Upper lobe of left lung (tissue), 6 donors: ENCODE data around the gene ATP6V1A. TPM values are rescaled to one million over a fixed set of nuclear protein-coding genes. Genes with fewer than 3 reads are reported as not detected.

Experiments used
- ATAC-seq, 2 donors: fragments of 200-7000 bp; cut with Tn5 transposase; one replicate each; pipeline ENCODE4 v1.9.1; 2022; ENCODE audit warnings: mild to moderate bottlenecking in 2 of 2, moderate library complexity in 2 of 2; ENCODE audit not compliant: low FRiP score in 2 of 2
- DNase-seq, 2 donors: peaks; one replicate each; pipeline ENCODE4 v3.0.0-alpha.2; 2019 to 2020
- H3K27ac ChIP-seq, 4 donors: fragments of 200-600 bp; sonication (generic); one replicate each; pipeline ENCODE4 v1.5.1; 2016 to 2019
- H3K27me3 ChIP-seq, 4 donors: fragments of 200-600 bp; sonication (generic); one replicate each; pipeline ENCODE4 v1.5.1; 2017 to 2019
- H3K36me3 ChIP-seq, 4 donors: fragments of 200-600 bp; sonication (generic); one replicate each; pipeline ENCODE4 v1.5.1; 2016 to 2019
- H3K4me1 ChIP-seq, 4 donors: fragments of 200-600 bp; sonication (generic); one replicate each; pipeline ENCODE4 v1.5.1; 2018 to 2019
- H3K4me3 ChIP-seq, 4 donors: fragments of 200-600 bp; sonication (generic); one replicate each; pipeline ENCODE4 v1.5.1; 2017 to 2019; ENCODE audit warnings: mild to moderate bottlenecking in 2 of 4, moderate library complexity in 1 of 4
- H3K9me3 ChIP-seq, 4 donors: fragments of 200-600 bp; sonication (generic); one replicate each; pipeline ENCODE4 v1.5.1; 2018 to 2019
- CTCF ChIP-seq, 6 experiments: fragments of 450-650 bp in 4 of 6; fragments of 200-600 bp in 2 of 6; sonication (generic) in 2 of 6; IDR thresholded peaks; one replicate each; pipeline ENCODE4 v1.5.1; 2016 to 2019; ENCODE audit warnings: antibody characterized with exemption in 6 of 6
- EP300 ChIP-seq, 4 donors: sonication (generic); formaldehyde crosslinking; IDR thresholded peaks; one replicate each; pipeline ENCODE4 v1.5.1; 2017; ENCODE audit warnings: antibody characterized with exemption in 4 of 4, control low read depth in 2 of 4
- POLR2A ChIP-seq, 4 donors: fragments of 450-650 bp; IDR thresholded peaks; one replicate each; pipeline ENCODE4 v1.5.1; 2016 to 2017; ENCODE audit warnings: antibody characterized with exemption in 4 of 4, mild to moderate bottlenecking in 2 of 4
- POLR2AphosphoS5 ChIP-seq, 2 donors: sonication (generic); formaldehyde crosslinking; IDR thresholded peaks; one replicate each; pipeline ENCODE4 v1.5.1; 2017; ENCODE audit warnings: antibody characterized with exemption in 2 of 2
- WGBS, 2 donors: methylation state at CpG; one replicate each; pipeline ENCODE4 v1.1.5; 2017 to 2018; 5-methylcytosine and 5-hydroxymethylcytosine counted together
- total RNA-seq, 6 donors: library from RNA; depleted of rRNA in 4 of 6; stranded (reverse); fragments of >200 nt in 4 of 6; gene quantifications; one replicate each; pipeline versions ENCODE4 v1.1.0 to v1.2.1, GENCODE V29; 2016 to 2021
- donor health status: DM: no; HTN: no; CAD: no; lungs with moderate emphysema.
- donor health status: DM: no; HTN: yes; CAD: no; lungs with severe emphysema.

The ATP6V1A gene
- total RNA-seq, 6 donors from 2014 or later = 17.9 to 94.8 (median 66.6) TPM

DNA sequence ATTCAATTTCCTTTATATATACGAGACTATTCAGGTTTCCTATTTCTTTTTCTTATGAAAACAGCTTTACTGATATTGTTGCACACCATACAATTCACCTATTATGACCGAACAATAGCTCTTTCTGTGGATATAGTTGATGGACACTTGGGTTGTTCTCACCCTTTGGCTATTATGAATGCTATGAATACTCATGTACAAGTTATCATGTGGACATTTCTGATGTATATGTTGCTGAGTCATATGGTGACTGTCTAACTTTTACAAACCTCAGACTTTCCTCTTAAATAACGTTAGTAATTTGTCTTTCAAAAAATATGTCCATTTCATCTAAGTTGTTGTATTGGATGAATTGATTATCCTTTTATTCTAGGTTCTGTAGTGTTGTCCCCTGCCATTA lies 34.7 kb upstream of the ATP6V1A start:
- DNase-seq = no peak
- TF ChIP-seq POLR2AphosphoS5 (IDR thresholded peaks at IDR 0.05) (no peak), EP300 (IDR thresholded peaks at IDR 0.05) (no peak), POLR2A (IDR thresholded peaks at IDR 0.05) (no peak), CTCF (IDR thresholded peaks at IDR 0.05) (no peak)
- ATAC-seq = no peak
- WGBS, 2 donors = 44 to 47% methylated on average over 3 of the region's 3 CpGs
- Histone ChIP-seq H3K4me1 (no peaks in the 10 kb centered on the region), H3K9me3 (no peaks in the 10 kb centered on the region), H3K36me3 (no peaks in the 10 kb centered on the region), H3K27ac (no peak overlapping the region), H3K27me3 (no peaks in the 10 kb centered on the region), H3K4me3 (no peak overlapping the region)

GRCh38 chr3:113714702-113715101 lies 32.1 kb upstream of the ATP6V1A start:
- H3K27me3 ChIP-seq = no peaks in the 10 kb centered on the region

GRCh38 chr3:113717308-113717707 lies 29.5 kb upstream of the ATP6V1A start:
- 94 to 98% methylated on average over 3 of the region's 3 CpGs for WGBS, 2 donors
- Histone ChIP-seq H3K36me3 (peaks cover 0 to 28% (median 10%) of the 10 kb centered on the region in 4 donors), H3K27me3 (no peaks in the 10 kb centered on the region), H3K4me3 (no peak overlapping the region), H3K27ac (no peak overlapping the region), H3K9me3 (no peaks in the 10 kb centered on the region), H3K4me1 (peaks cover 0 to 8% (median 1%) of the 10 kb centered on the region in 4 donors)
- TF ChIP-seq POLR2AphosphoS5 (IDR thresholded peaks at IDR 0.05) = no peak
- TF ChIP-seq CTCF (IDR thresholded peaks at IDR 0.05) = no peak
- TF ChIP-seq POLR2A (IDR thresholded peaks at IDR 0.05) = no peak
- no peak for TF ChIP-seq EP300 (IDR thresholded peaks at IDR 0.05)
- no peak for ATAC-seq
- no peak for DNase-seq

More at GRCh38 chr3:113714702-113715101, 32.1 kb upstream of the ATP6V1A start:
- no peaks in the 10 kb centered on the region for H3K9me3 ChIP-seq
- DNase-seq (no peak), ATAC-seq (no peak)
- H3K27ac ChIP-seq = no peak overlapping the region
- no peak overlapping the region for H3K4me3 ChIP-seq
- TF ChIP-seq POLR2AphosphoS5 (IDR thresholded peaks at IDR 0.05) = no peak
- no peak for TF ChIP-seq CTCF (IDR thresholded peaks at IDR 0.05)
- no peak for TF ChIP-seq POLR2A (IDR thresholded peaks at IDR 0.05)
- no peak for TF ChIP-seq EP300 (IDR thresholded peaks at IDR 0.05)
- peaks cover 0 to 8% (median 1%) of the 10 kb centered on the region in 4 donors for H3K4me1 ChIP-seq
- peaks cover 0 to 2% (median 0%) of the 10 kb centered on the region in 4 donors for H3K36me3 ChIP-seq
- WGBS, 2 donors = 68 to 91% methylated on average over 1 of the region's 1 CpG

DNA sequence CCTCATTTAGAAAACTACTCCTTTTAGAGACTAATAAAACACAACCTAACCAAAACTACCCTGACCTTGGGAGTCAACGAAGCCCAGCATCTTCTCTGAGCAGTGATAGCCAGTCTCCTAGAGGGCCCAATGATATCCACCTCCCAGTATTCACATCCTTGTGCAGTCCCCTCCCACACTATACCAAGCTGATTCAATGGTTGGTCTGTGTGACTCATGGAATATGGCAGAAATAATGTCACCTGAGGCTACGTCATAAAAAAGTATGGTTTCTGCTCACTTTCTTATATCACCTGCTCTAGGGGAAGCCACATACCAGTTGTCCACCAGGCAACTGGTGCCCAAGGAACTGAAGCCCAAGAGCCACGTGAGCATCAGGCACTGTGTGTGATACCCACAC lies 29.0 kb upstream of the ATP6V1A start:
- Histone ChIP-seq H3K4me1 (peaks cover 0 to 8% (median 1%) of the 10 kb centered on the region in 4 donors), H3K36me3 (peaks cover 0 to 33% (median 10%) of the 10 kb centered on the region in 4 donors), H3K9me3 (no peaks in the 10 kb centered on the region), H3K27ac (no peak overlapping the region), H3K27me3 (no peaks in the 10 kb centered on the region), H3K4me3 (no peak overlapping the region)
- no peak for ATAC-seq
- WGBS, 2 donors = 88 to 98% methylated on average over 2 to 3 of the region's 3 CpGs
- TF ChIP-seq POLR2A (IDR thresholded peaks at IDR 0.05) (no peak), EP300 (IDR thresholded peaks at IDR 0.05) (no peak), CTCF (IDR thresholded peaks at IDR 0.05) (no peak), POLR2AphosphoS5 (IDR thresholded peaks at IDR 0.05) (no peak)
- DNase-seq = no peak

DNA sequence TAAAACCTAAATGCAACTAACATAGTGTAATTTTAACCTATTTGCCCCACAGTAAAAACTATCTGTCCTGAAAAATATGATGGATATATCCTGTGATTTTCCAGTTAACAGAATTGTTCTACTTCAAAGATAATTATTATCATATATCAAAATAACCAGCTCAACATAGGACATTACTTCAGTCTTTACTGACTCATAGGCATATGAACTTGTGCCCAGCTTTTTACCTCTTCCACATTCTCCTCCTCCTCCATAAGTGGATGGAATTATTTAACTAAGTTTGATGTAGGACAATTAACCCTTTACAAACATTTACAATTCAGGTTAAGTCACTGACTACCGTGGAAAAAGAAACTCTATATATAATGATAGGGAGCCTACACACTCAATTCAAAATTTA lies 27.5 kb upstream of the ATP6V1A start:
- DNase-seq (no peak), ATAC-seq (no peak)
- WGBS, 2 donors = 73 to 79% methylated on average over 1 of the region's 1 CpG
- Histone ChIP-seq H3K27me3 (no peaks in the 10 kb centered on the region), H3K9me3 (no peaks in the 10 kb centered on the region), H3K36me3 (peaks cover 0 to 42% (median 10%) of the 10 kb centered on the region in 4 donors), H3K4me3 (no peak overlapping the region), H3K27ac (no peak overlapping the region), H3K4me1 (peaks cover 0 to 8% (median 1%) of the 10 kb centered on the region in 4 donors)
- TF ChIP-seq POLR2A (IDR thresholded peaks at IDR 0.05) (no peak), EP300 (IDR thresholded peaks at IDR 0.05) (no peak), POLR2AphosphoS5 (IDR thresholded peaks at IDR 0.05) (no peak), CTCF (IDR thresholded peaks at IDR 0.05) (no peak)
